ENCODE results near the gene MACROD2. TPM values are rescaled to one million over a fixed set of nuclear protein-coding genes. Genes with fewer than 3 reads are reported as not detected.

MACROD2 gene
- total and polyA plus RNA-seq, 2 donors (not counting 1 experiment from before 2014, with no cell fraction given) = 5.3 to 6.7 TPM

DNA sequence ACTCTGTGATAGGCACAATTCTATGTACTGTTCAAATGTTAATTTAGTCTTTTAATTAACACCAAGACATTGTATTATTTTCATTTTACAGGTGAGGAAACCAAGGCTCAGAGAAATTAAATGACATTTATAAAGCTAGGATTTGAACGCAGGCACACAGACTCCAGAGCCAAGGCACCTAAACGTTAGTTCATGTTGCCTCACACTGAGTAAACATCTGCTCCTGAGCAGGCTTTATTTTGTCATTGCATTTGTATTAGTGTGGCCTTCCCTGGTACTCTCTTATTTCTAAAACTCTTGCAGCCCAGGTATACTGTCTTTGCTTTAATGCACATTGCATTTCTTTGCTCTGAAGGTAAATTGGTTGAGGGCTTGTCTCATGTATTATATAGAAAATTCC lies 605.2 kb downstream of the MACROD2 start:
- Histone ChIP-seq H3K36me3 (replicated peaks in 1 of 2; ENCODE audit: control extremely low read depth in 1 of 2, control insufficient read depth in 1 of 2, extremely low read depth in 1 of 2, insufficient read depth in 2 of 2, low read length in 1 of 2) (no peaks in the 10 kb centered on the region), H3K27ac (ENCODE audit: low read length in 2 of 2) (no peak overlapping the region), H3K79me2 (ENCODE audit: control insufficient read depth, insufficient read depth, low read length) (no peaks in the 10 kb centered on the region), H4K20me1 (ENCODE audit: control insufficient read depth, insufficient read depth, low read length, poor library complexity, severe bottlenecking) (no peaks in the 10 kb centered on the region), H3K27me3 (replicated peaks in 1 of 4; ENCODE audit: control extremely low read depth in 1 of 4, control insufficient read depth in 3 of 4, insufficient read depth in 4 of 4, low read length in 3 of 4) (no peaks in the 10 kb centered on the region), H3K4me2 (replicated peaks; ENCODE audit: low read depth, low read length, poor library complexity, severe bottlenecking) (no peak overlapping the region), H2AFZ (ENCODE audit: insufficient read depth, low read depth, low read length, poor library complexity, severe bottlenecking) (no peak overlapping the region), H3K4me1 (ENCODE audit: control insufficient read depth in 2 of 2, insufficient read depth in 2 of 2, low read length in 2 of 2) (no peaks in the 10 kb centered on the region), H3K9ac (ENCODE audit: low read length) (no peak overlapping the region), H3K9me3 (ENCODE audit: control extremely low read depth in 1 of 3, control insufficient read depth in 2 of 3, insufficient read depth in 1 of 3, low read length in 2 of 3) (peaks cover 0 to 1% (median 0%) of the 10 kb centered on the region in 3 donors), H3K4me3 (ENCODE audit: control extremely low read depth in 1 of 5, extremely low read depth in 1 of 5, insufficient read depth in 1 of 5, low read depth in 2 of 5, low read length in 4 of 5) (no peak overlapping the region)
- no peak for ATAC-seq (ENCODE audit: low read depth)
- H3K27me3 Mint-ChIP-seq = peaks cover 7% of the 10 kb centered on the region
- no peak overlapping the region for H3K4me3 Mint-ChIP-seq
- 82% methylated on average over 2 of the region's 2 CpGs for WGBS (ENCODE audit: insufficient coverage)
- ChIA-PET POLR2A (no interaction called here), CTCF (no interaction called here)
- no peak for DNase-seq
- TF ChIP-seq, protein P1, sequence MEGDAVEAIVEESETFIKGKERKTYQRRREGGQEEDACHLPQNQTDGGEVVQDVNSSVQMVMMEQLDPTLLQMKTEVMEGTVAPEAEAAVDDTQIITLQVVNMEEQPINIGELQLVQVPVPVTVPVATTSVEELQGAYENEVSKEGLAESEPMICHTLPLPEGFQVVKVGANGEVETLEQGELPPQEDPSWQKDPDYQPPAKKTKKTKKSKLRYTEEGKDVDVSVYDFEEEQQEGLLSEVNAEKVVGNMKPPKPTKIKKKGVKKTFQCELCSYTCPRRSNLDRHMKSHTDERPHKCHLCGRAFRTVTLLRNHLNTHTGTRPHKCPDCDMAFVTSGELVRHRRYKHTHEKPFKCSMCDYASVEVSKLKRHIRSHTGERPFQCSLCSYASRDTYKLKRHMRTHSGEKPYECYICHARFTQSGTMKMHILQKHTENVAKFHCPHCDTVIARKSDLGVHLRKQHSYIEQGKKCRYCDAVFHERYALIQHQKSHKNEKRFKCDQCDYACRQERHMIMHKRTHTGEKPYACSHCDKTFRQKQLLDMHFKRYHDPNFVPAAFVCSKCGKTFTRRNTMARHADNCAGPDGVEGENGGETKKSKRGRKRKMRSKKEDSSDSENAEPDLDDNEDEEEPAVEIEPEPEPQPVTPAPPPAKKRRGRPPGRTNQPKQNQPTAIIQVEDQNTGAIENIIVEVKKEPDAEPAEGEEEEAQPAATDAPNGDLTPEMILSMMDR (IDR thresholded peaks at IDR 0.05) = no peak
- TF ChIP-seq EZH2 (IDR thresholded peaks at IDR 0.05; ENCODE audit: borderline replicate concordance, insufficient read depth, low read depth, low read length, poor library complexity, severe bottlenecking) = no peak
- H3K9me3 Mint-ChIP-seq (ENCODE audit: insufficient read depth) = no peaks in the 10 kb centered on the region
- intact Hi-C loops (cut with micrococcal nuclease) = no loop called here
- H3K27ac Mint-ChIP-seq = no peak overlapping the region
- no peaks in the 10 kb centered on the region for H3K4me1 Mint-ChIP-seq

DNA sequence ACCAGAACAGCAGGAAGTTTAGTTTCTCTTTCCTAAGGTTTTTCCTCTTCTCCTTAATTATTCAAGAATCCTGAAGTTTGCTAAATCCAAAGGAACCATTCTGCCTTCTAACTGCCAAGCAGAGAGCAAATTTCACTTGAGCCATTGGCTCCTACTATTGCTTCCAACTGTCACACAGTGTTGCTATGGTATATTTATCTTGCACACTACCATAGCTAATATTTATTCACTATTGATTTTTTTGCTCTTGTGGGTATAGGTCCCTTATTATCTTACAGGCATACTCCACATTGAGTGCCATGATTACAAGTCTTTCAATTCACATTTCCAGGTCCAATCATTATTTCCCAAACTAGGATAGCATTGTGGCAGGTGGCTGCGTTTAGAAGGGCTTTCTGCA lies 608.8 kb downstream of the MACROD2 start:
- no peaks in the 10 kb centered on the region for H3K79me2 ChIP-seq (ENCODE audit: control insufficient read depth, insufficient read depth, low read length)
- CTCF ChIA-PET = no interaction called here
- no peaks in the 10 kb centered on the region for H3K4me1 ChIP-seq (ENCODE audit: control insufficient read depth in 2 of 2, insufficient read depth in 2 of 2, low read length in 2 of 2)
- POLR2A ChIA-PET = no interaction called here
- no peak overlapping the region for H3K9ac ChIP-seq (ENCODE audit: low read length)
- H2AFZ ChIP-seq (ENCODE audit: insufficient read depth, low read depth, low read length, poor library complexity, severe bottlenecking) = no peak overlapping the region
- no peak for TF ChIP-seq EZH2 (IDR thresholded peaks at IDR 0.05; ENCODE audit: borderline replicate concordance, insufficient read depth, low read depth, low read length, poor library complexity, severe bottlenecking)
- TF ChIP-seq, protein P1 (IDR thresholded peaks at IDR 0.05) = no peak
- H3K9me3 ChIP-seq (ENCODE audit: control extremely low read depth in 1 of 3, control insufficient read depth in 2 of 3, insufficient read depth in 1 of 3, low read length in 2 of 3) = peaks cover 0 to 2% (median 0%) of the 10 kb centered on the region in 3 donors
- Mint-ChIP-seq H3K9me3 (ENCODE audit: insufficient read depth) (no peaks in the 10 kb centered on the region), H3K27ac (no peak overlapping the region), H3K27me3 (peaks cover 6% of the 10 kb centered on the region), H3K4me1 (no peaks in the 10 kb centered on the region), H3K4me3 (no peak overlapping the region)
- H3K4me2 ChIP-seq (replicated peaks; ENCODE audit: low read depth, low read length, poor library complexity, severe bottlenecking) = no peak overlapping the region
- H3K36me3 ChIP-seq (replicated peaks in 1 of 2; ENCODE audit: control extremely low read depth in 1 of 2, control insufficient read depth in 1 of 2, extremely low read depth in 1 of 2, insufficient read depth in 2 of 2, low read length in 1 of 2) = no peaks in the 10 kb centered on the region
- no CpG with 5 or more reads among the region's 1 CpG for WGBS (ENCODE audit: insufficient coverage)
- H3K27ac ChIP-seq (ENCODE audit: low read length in 2 of 2) = no peak overlapping the region
- intact Hi-C loops (cut with micrococcal nuclease) = no loop called here
- H3K27me3 ChIP-seq (replicated peaks in 1 of 4; ENCODE audit: control extremely low read depth in 1 of 4, control insufficient read depth in 3 of 4, insufficient read depth in 4 of 4, low read length in 3 of 4) = no peaks in the 10 kb centered on the region
- no peak overlapping the region for H3K4me3 ChIP-seq (ENCODE audit: control extremely low read depth in 1 of 5, extremely low read depth in 1 of 5, insufficient read depth in 1 of 5, low read depth in 2 of 5, low read length in 4 of 5)
- no peaks in the 10 kb centered on the region for H4K20me1 ChIP-seq (ENCODE audit: control insufficient read depth, insufficient read depth, low read length, poor library complexity, severe bottlenecking)
- ATAC-seq (ENCODE audit: low read depth) (no peak), DNase-seq (no peak)
